ENCODE measurements around the gene NUDT22.

The NUDT22 gene

DNA sequence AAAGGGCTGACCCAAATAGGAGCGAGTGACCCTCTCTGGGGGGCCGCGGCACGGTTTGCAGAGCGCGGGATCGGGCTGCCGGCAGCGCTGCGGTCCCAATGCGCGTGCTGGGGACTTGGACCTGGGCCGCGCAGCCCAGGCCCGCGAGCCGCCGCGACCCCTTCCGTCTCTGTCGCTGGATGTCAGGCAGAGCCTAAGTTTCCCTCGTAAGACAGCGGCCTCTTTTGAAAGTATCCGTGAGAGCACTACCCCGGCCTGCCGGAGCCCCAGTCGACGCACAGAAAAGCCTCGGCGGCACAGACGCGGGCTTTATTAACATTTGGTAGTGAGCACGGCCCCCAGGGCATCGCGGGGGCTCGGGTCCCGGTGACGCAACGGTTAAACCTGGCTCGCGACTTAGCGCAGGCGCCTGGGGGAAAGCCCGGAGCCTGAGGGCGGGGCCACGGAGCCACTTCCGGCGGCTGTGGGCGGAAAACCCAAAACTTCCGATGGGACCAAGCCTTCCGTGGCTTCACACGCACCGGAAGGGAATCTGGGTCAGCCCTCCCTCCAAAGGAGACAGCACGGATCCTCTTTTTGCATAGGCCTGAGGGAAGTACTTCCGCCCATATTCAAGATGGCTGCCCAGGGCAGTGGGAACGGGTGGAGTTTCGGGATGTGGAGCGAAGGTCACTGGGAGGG, 43.6 kb downstream of the NUDT22 start:
- Histone ChIP-seq H4K91ac (ENCODE audit: low read depth, low read length) (peak overlapping the region; percentile 99), H2BK120ac (ENCODE audit: insufficient read depth, low read length, poor library complexity) (peak overlapping the region; percentile 91), H3K9ac (ENCODE audit: low read length) (peak overlapping the region; percentile 96), H2BK5ac (ENCODE audit: low read depth, low read length, poor library complexity) (peak overlapping the region; percentile 98), H3K23ac (ENCODE audit: low read length) (no peak overlapping the region), H3K4me3 (ENCODE audit: low read depth, low read length) (peak overlapping the region; percentile 80), H3K9me3 (ENCODE audit: insufficient read depth, low read depth, low read length) (no peaks in the 10 kb centered on the region), H2BK12ac (ENCODE audit: low read length) (no peak overlapping the region), H3K79me1 (ENCODE audit: low read length) (peaks cover 28% of the 10 kb centered on the region), H4K8ac (ENCODE audit: low read depth, low read length) (peak overlapping the region; percentile 99), H3K18ac (ENCODE audit: low read length) (peak overlapping the region; percentile 85), H3K27ac (ENCODE audit: low read depth, low read length) (peak overlapping the region; percentile 99), H3K4me1 (ENCODE audit: control insufficient read depth in 1 of 2, insufficient read depth in 2 of 2, low read length in 2 of 2) (peaks cover 14 to 18% of the 10 kb centered on the region in 2 experiments), H3K27me3 (ENCODE audit: insufficient read depth, low read length) (no peaks in the 10 kb centered on the region), H2AK5ac (ENCODE audit: low read length) (peak overlapping the region; percentile 55), H2AFZ (ENCODE audit: insufficient read depth, low read length, poor library complexity) (peak overlapping the region; percentile 64), H3K36me3 (ENCODE audit: control insufficient read depth in 1 of 2, insufficient read depth in 2 of 2, low read length in 2 of 2) (peaks cover 31 to 33% of the 10 kb centered on the region in 2 experiments), H3K14ac (ENCODE audit: low read length) (peak overlapping the region; percentile 96), H4K12ac (ENCODE audit: low read depth, low read length) (peak overlapping the region; percentile 99), H3K4ac (ENCODE audit: low read depth, low read length) (peak overlapping the region; percentile 67), H3K4me2 (ENCODE audit: low read length) (peak overlapping the region; percentile 92), H3K79me2 (ENCODE audit: control insufficient read depth, insufficient read depth, low read length, poor library complexity) (peaks cover 13% of the 10 kb centered on the region)
- peak; percentile 99 to 100 for DNase-seq
- no CpG with 5 or more reads among the region's 58 CpGs for WGBS (ENCODE audit: extremely low coverage, insufficient coverage, insufficient read length)

DNA sequence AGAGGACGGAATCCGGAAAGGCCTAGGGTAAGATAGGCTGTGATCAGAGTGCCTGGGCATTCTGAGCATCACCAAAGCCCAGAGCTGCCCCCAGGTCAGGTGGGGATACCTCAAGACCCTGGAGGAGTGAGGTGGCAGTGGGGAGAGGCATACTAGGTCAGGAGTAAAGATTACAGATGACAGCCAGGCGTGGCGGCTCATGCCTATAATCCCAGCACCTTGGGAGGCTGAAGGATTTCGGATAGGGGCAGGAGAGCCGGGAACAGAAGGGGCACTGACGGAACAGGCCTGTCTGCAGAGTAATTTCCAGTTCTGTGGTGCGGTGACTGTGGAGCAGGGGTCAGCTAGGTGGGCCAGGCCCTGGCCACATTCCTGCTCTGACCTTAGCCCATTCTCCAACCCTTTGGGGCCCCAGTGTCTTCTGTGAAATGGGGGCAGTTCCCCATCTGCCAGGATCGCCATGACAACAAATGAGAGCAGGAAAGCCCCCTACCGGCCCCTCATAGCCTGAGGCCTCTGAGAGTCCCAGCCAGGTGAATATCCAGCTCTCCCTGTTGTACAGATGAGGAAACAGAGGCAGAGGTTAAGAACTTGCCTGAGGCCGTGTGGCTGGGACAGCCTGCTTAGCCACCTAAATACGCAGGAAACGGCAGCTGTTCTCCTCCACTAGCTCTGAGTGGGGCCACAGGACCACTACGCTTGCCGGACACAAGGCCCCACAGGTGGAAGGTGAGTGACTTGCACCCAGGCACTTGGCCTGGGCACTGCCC, 49.1 kb downstream of the NUDT22 start:
- H3K79me1 ChIP-seq (ENCODE audit: low read length) = peaks cover 21% of the 10 kb centered on the region
- H3K18ac ChIP-seq (ENCODE audit: low read length) = no peak overlapping the region
- H2BK12ac ChIP-seq (ENCODE audit: low read length) = no peak overlapping the region
- no peak overlapping the region for H3K14ac ChIP-seq (ENCODE audit: low read length)
- H4K12ac ChIP-seq (ENCODE audit: low read depth, low read length) = no peak overlapping the region
- no peak overlapping the region for H3K4me2 ChIP-seq (ENCODE audit: low read length)
- H3K4me3 ChIP-seq (ENCODE audit: low read depth, low read length) = no peak overlapping the region
- no peak overlapping the region for H3K9ac ChIP-seq (ENCODE audit: low read length)
- no peak overlapping the region for H2AFZ ChIP-seq (ENCODE audit: insufficient read depth, low read length, poor library complexity)
- H3K4me1 ChIP-seq (ENCODE audit: control insufficient read depth in 1 of 2, insufficient read depth in 2 of 2, low read length in 2 of 2) = peaks cover 14 to 16% of the 10 kb centered on the region in 2 experiments
- peaks cover 7% of the 10 kb centered on the region for H3K79me2 ChIP-seq (ENCODE audit: control insufficient read depth, insufficient read depth, low read length, poor library complexity)
- no CpG with 5 or more reads among the region's 15 CpGs for WGBS (ENCODE audit: extremely low coverage, insufficient coverage, insufficient read length)
- H2BK120ac ChIP-seq (ENCODE audit: insufficient read depth, low read length, poor library complexity) = peak overlapping the region; percentile 4
- H3K23ac ChIP-seq (ENCODE audit: low read length) = no peak overlapping the region
- H2AK5ac ChIP-seq (ENCODE audit: low read length) = no peak overlapping the region
- no peaks in the 10 kb centered on the region for H3K27me3 ChIP-seq (ENCODE audit: insufficient read depth, low read length)
- peak overlapping the region; percentile 10 for H4K91ac ChIP-seq (ENCODE audit: low read depth, low read length)
- peak overlapping the region; percentile 78 for H3K27ac ChIP-seq (ENCODE audit: low read depth, low read length)
- H3K4ac ChIP-seq (ENCODE audit: low read depth, low read length) = no peak overlapping the region
- peak overlapping the region; percentile 19 for H2BK5ac ChIP-seq (ENCODE audit: low read depth, low read length, poor library complexity)
- H4K8ac ChIP-seq (ENCODE audit: low read depth, low read length) = no peak overlapping the region
- peaks cover 19 to 23% of the 10 kb centered on the region in 2 experiments for H3K36me3 ChIP-seq (ENCODE audit: control insufficient read depth in 1 of 2, insufficient read depth in 2 of 2, low read length in 2 of 2)
- DNase-seq = peak; percentile 97 to 98
- H3K9me3 ChIP-seq (ENCODE audit: insufficient read depth, low read depth, low read length) = no peaks in the 10 kb centered on the region

DNA sequence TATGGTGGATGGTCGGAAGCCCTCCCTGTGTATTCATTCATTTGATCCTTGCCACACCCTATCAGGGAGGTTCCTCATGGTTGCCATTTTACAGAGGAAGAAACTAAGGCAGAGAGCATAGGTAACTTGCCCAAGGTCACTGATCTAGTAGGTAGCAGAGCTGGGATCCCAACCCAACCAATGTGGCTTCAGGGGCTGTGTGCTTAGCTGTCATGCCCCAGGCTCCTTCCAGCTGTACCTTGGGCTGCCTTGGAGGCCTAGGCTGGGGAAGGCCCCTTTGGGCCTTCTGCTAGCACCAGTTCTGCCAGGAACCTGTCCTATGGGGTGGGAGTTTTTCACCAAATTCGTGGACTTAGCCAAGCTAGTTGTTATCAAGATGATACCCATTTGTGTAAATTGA, 49.8 kb downstream of the NUDT22 start:
- Histone ChIP-seq H3K23ac (ENCODE audit: low read length) (no peak overlapping the region), H3K27me3 (ENCODE audit: insufficient read depth, low read length) (no peaks in the 10 kb centered on the region), H3K79me2 (ENCODE audit: control insufficient read depth, insufficient read depth, low read length, poor library complexity) (peaks cover 4% of the 10 kb centered on the region), H3K4me1 (ENCODE audit: control insufficient read depth in 1 of 2, insufficient read depth in 2 of 2, low read length in 2 of 2) (peaks cover 14 to 16% of the 10 kb centered on the region in 2 experiments), H3K9ac (ENCODE audit: low read length) (no peak overlapping the region), H3K4me3 (ENCODE audit: low read depth, low read length) (no peak overlapping the region), H3K79me1 (ENCODE audit: low read length) (peaks cover 17% of the 10 kb centered on the region), H4K12ac (ENCODE audit: low read depth, low read length) (no peak overlapping the region), H3K27ac (ENCODE audit: low read depth, low read length) (peak overlapping the region; percentile 78), H3K36me3 (ENCODE audit: control insufficient read depth in 1 of 2, insufficient read depth in 2 of 2, low read length in 2 of 2) (peaks cover 19 to 23% of the 10 kb centered on the region in 2 experiments), H3K4ac (ENCODE audit: low read depth, low read length) (no peak overlapping the region), H2AFZ (ENCODE audit: insufficient read depth, low read length, poor library complexity) (no peak overlapping the region), H3K18ac (ENCODE audit: low read length) (no peak overlapping the region), H3K4me2 (ENCODE audit: low read length) (no peak overlapping the region), H2BK120ac (ENCODE audit: insufficient read depth, low read length, poor library complexity) (peak overlapping the region; percentile 3), H2BK12ac (ENCODE audit: low read length) (no peak overlapping the region), H2BK5ac (ENCODE audit: low read depth, low read length, poor library complexity) (peak overlapping the region; percentile 16), H4K8ac (ENCODE audit: low read depth, low read length) (no peak overlapping the region), H3K14ac (ENCODE audit: low read length) (no peak overlapping the region), H4K91ac (ENCODE audit: low read depth, low read length) (peak overlapping the region; percentile 10), H2AK5ac (ENCODE audit: low read length) (no peak overlapping the region), H3K9me3 (ENCODE audit: insufficient read depth, low read depth, low read length) (no peaks in the 10 kb centered on the region)
- peak; percentile 81 for DNase-seq
- WGBS (ENCODE audit: extremely low coverage, insufficient coverage, insufficient read length) = no CpG with 5 or more reads among the region's 2 CpGs

DNA sequence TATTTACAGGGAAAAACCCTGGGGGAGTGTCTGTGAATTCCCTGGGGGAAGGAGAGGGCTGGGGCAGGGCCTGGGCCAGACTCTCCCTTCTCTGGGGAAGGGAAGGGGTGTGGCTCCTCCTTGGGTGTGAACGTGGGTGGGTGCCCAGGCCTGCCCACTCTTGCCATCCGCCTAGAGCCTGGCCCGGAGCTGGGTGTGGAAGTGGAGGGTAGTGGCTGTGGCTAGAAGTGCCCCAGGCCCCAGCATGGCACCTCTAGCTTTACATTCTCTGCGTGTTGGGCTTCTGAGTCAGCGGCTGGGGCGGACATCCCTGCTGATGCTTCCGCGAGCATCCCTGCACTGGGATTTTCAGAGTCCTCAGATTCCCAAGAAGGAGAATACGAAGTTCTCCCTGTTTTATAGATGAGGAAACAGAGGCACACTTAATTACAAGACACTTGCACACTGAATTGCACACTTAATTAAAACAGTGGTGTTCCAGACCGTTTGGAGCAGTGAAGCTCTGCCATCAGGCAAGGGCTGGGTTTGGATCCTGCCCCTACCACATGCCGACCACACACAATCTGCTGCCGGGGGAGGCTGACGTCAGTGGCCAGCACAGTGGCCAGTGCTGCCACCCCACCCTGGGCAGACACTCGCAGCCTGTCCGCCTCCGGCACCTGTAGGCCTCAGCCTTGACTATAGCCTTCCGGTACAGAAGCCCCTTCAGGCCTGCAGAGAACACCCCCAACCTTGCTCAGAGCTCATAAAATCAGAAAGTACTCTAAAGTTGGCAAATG, 50.8 kb downstream of the NUDT22 start:
- Histone ChIP-seq H2AFZ (ENCODE audit: insufficient read depth, low read length, poor library complexity) (no peak overlapping the region), H4K12ac (ENCODE audit: low read depth, low read length) (no peak overlapping the region), H3K79me1 (ENCODE audit: low read length) (peaks cover 11% of the 10 kb centered on the region), H3K9ac (ENCODE audit: low read length) (no peak overlapping the region), H3K4me3 (ENCODE audit: low read depth, low read length) (no peak overlapping the region), H3K27me3 (ENCODE audit: insufficient read depth, low read length) (no peaks in the 10 kb centered on the region), H3K27ac (ENCODE audit: low read depth, low read length) (peak overlapping the region; percentile 38), H2BK12ac (ENCODE audit: low read length) (peak overlapping the region; percentile 32), H4K91ac (ENCODE audit: low read depth, low read length) (no peak overlapping the region), H3K9me3 (ENCODE audit: insufficient read depth, low read depth, low read length) (no peaks in the 10 kb centered on the region), H3K79me2 (ENCODE audit: control insufficient read depth, insufficient read depth, low read length, poor library complexity) (no peaks in the 10 kb centered on the region), H3K14ac (ENCODE audit: low read length) (peak overlapping the region; percentile 46), H3K36me3 (ENCODE audit: control insufficient read depth in 1 of 2, insufficient read depth in 2 of 2, low read length in 2 of 2) (peaks cover 22 to 23% of the 10 kb centered on the region in 2 experiments), H2AK5ac (ENCODE audit: low read length) (peak overlapping the region; percentile 35), H3K4me1 (ENCODE audit: control insufficient read depth in 1 of 2, insufficient read depth in 2 of 2, low read length in 2 of 2) (peaks cover 14% of the 10 kb centered on the region in 2 experiments), H3K4ac (ENCODE audit: low read depth, low read length) (no peak overlapping the region), H2BK5ac (ENCODE audit: low read depth, low read length, poor library complexity) (no peak overlapping the region), H2BK120ac (ENCODE audit: insufficient read depth, low read length, poor library complexity) (no peak overlapping the region), H3K4me2 (ENCODE audit: low read length) (no peak overlapping the region), H3K23ac (ENCODE audit: low read length) (no peak overlapping the region), H4K8ac (ENCODE audit: low read depth, low read length) (no peak overlapping the region), H3K18ac (ENCODE audit: low read length) (no peak overlapping the region)
- peak; percentile 98 for DNase-seq
- no CpG with 5 or more reads among the region's 17 CpGs for WGBS (ENCODE audit: extremely low coverage, insufficient coverage, insufficient read length)

All from trophoblast cell (in vitro differentiated cells and primary cell).